ENCODE measurements around the gene SMTN.

Gene SMTN

GRCh38 chr22:31128156-31128555, 47.0 kb downstream of the SMTN start:
- Histone ChIP-seq H3K9me3 (ENCODE audit: control insufficient read depth, insufficient read depth, low read length) (no peaks in the 10 kb centered on the region), H3K36me3 (ENCODE audit: control insufficient read depth, insufficient read depth, low read length) (no peaks in the 10 kb centered on the region), H3K27me3 (ENCODE audit: control insufficient read depth, insufficient read depth, low read length) (no peaks in the 10 kb centered on the region), H3K27ac (ENCODE audit: low read length) (no peak overlapping the region), H3K4me1 (ENCODE audit: control insufficient read depth, insufficient read depth, low read length) (peaks cover 3% of the 10 kb centered on the region; the same call in 1 of the 2 replicates), H3K4me3 (ENCODE audit: low read length) (no peak overlapping the region)
- no peak for DNase-seq (ENCODE audit: low read depth, low spot score)
- no CpG with 5 or more reads among the region's 7 CpGs for WGBS (ENCODE audit: insufficient coverage, insufficient read length)

GRCh38 chr22:31130873-31131272, 49.8 kb downstream of the SMTN start:
- no peak overlapping the region for H3K27ac ChIP-seq (ENCODE audit: low read length)
- peaks cover 19% of the 10 kb centered on the region for H3K36me3 ChIP-seq (ENCODE audit: control insufficient read depth, insufficient read depth, low read length)
- WGBS (ENCODE audit: insufficient coverage, insufficient read length), result no CpG with 5 or more reads among the region's 2 CpGs
- H3K4me1 ChIP-seq (ENCODE audit: control insufficient read depth, insufficient read depth, low read length), result peaks cover 3% of the 10 kb centered on the region; the same call in 1 of the 2 replicates
- H3K4me3 ChIP-seq (ENCODE audit: low read length), result no peak overlapping the region
- DNase-seq (ENCODE audit: low read depth, low spot score), result no peak
- no peaks in the 10 kb centered on the region for H3K27me3 ChIP-seq (ENCODE audit: control insufficient read depth, insufficient read depth, low read length)
- H3K9me3 ChIP-seq (ENCODE audit: control insufficient read depth, insufficient read depth, low read length), result no peaks in the 10 kb centered on the region

- no peak overlapping the region for H3K27ac ChIP-seq (ENCODE audit: low read length)
- H3K4me3 ChIP-seq (ENCODE audit: low read length), result no peak overlapping the region
- no peaks in the 10 kb centered on the region for H3K27me3 ChIP-seq (ENCODE audit: control insufficient read depth, insufficient read depth, low read length)
- no peaks in the 10 kb centered on the region for H3K9me3 ChIP-seq (ENCODE audit: control insufficient read depth, insufficient read depth, low read length)
- H3K4me1 ChIP-seq (ENCODE audit: control insufficient read depth, insufficient read depth, low read length), result no peaks in the 10 kb centered on the region
- no peak for DNase-seq (ENCODE audit: low read depth, low spot score)
- peaks cover 28% of the 10 kb centered on the region for H3K36me3 ChIP-seq (ENCODE audit: control insufficient read depth, insufficient read depth, low read length)
- no CpG with 5 or more reads among the region's 19 CpGs for WGBS (ENCODE audit: insufficient coverage, insufficient read length)
Measured at GRCh38 chr22:31133911-31134310, 52.8 kb downstream of the SMTN start.

GRCh38 chr22:31134688-31135087, 53.6 kb downstream of the SMTN start:
- H3K36me3 ChIP-seq (ENCODE audit: control insufficient read depth, insufficient read depth, low read length), result peaks cover 28% of the 10 kb centered on the region
- H3K4me1 ChIP-seq (ENCODE audit: control insufficient read depth, insufficient read depth, low read length), result no peaks in the 10 kb centered on the region; the same call in 1 of the 2 replicates
- WGBS (ENCODE audit: insufficient coverage, insufficient read length), result no CpG with 5 or more reads among the region's 4 CpGs
- H3K4me3 ChIP-seq (ENCODE audit: low read length), result no peak overlapping the region
- DNase-seq (ENCODE audit: low read depth, low spot score), result no peak
- H3K27ac ChIP-seq (ENCODE audit: low read length), result no peak overlapping the region
- no peaks in the 10 kb centered on the region for H3K9me3 ChIP-seq (ENCODE audit: control insufficient read depth, insufficient read depth, low read length)
- H3K27me3 ChIP-seq (ENCODE audit: control insufficient read depth, insufficient read depth, low read length), result no peaks in the 10 kb centered on the region

GRCh38 chr22:31135706-31136105, 54.6 kb downstream of the SMTN start:
- DNase-seq (ENCODE audit: low read depth, low spot score), result no peak
- H3K27me3 ChIP-seq (ENCODE audit: control insufficient read depth, insufficient read depth, low read length), result no peaks in the 10 kb centered on the region
- no peak overlapping the region for H3K4me3 ChIP-seq (ENCODE audit: low read length)
- no peak overlapping the region for H3K27ac ChIP-seq (ENCODE audit: low read length)
- H3K4me1 ChIP-seq (ENCODE audit: control insufficient read depth, insufficient read depth, low read length), result peaks cover 1% of the 10 kb centered on the region
- H3K36me3 ChIP-seq (ENCODE audit: control insufficient read depth, insufficient read depth, low read length), result peaks cover 28% of the 10 kb centered on the region
- WGBS (ENCODE audit: insufficient coverage, insufficient read length), result no CpG with 5 or more reads among the region's 6 CpGs
- H3K9me3 ChIP-seq (ENCODE audit: control insufficient read depth, insufficient read depth, low read length), result no peaks in the 10 kb centered on the region

- no peak overlapping the region for H3K27ac ChIP-seq (ENCODE audit: low read length)
Measured at GRCh38 chr22:31136155-31136554, 55.0 kb downstream of the SMTN start.

GRCh38 chr22:31136711-31137110, 55.6 kb downstream of the SMTN start:
- DNase-seq (ENCODE audit: low read depth, low spot score), result no peak
- Histone ChIP-seq H3K27me3 (ENCODE audit: control insufficient read depth, insufficient read depth, low read length) (no peaks in the 10 kb centered on the region), H3K27ac (ENCODE audit: low read length) (no peak overlapping the region), H3K36me3 (ENCODE audit: control insufficient read depth, insufficient read depth, low read length) (peaks cover 28% of the 10 kb centered on the region), H3K9me3 (ENCODE audit: control insufficient read depth, insufficient read depth, low read length) (no peaks in the 10 kb centered on the region), H3K4me1 (ENCODE audit: control insufficient read depth, insufficient read depth, low read length) (peaks cover 3% of the 10 kb centered on the region), H3K4me3 (ENCODE audit: low read length) (no peak overlapping the region)
- WGBS (ENCODE audit: insufficient coverage, insufficient read length), result no CpG with 5 or more reads among the region's 16 CpGs

More at GRCh38 chr22:31136155-31136554, 55.0 kb downstream of the SMTN start:
- Histone ChIP-seq H3K9me3 (ENCODE audit: control insufficient read depth, insufficient read depth, low read length) (no peaks in the 10 kb centered on the region), H3K36me3 (ENCODE audit: control insufficient read depth, insufficient read depth, low read length) (peaks cover 28% of the 10 kb centered on the region), H3K4me3 (ENCODE audit: low read length) (no peak overlapping the region), H3K4me1 (ENCODE audit: control insufficient read depth, insufficient read depth, low read length) (peaks cover 3% of the 10 kb centered on the region), H3K27me3 (ENCODE audit: control insufficient read depth, insufficient read depth, low read length) (no peaks in the 10 kb centered on the region)
- no peak for DNase-seq (ENCODE audit: low read depth, low spot score)
- WGBS (ENCODE audit: insufficient coverage, insufficient read length), result no CpG with 5 or more reads among the region's 9 CpGs

GRCh38 chr22:31137721-31138120, 56.6 kb downstream of the SMTN start:
- Histone ChIP-seq H3K36me3 (ENCODE audit: control insufficient read depth, insufficient read depth, low read length) (peaks cover 28% of the 10 kb centered on the region), H3K4me1 (ENCODE audit: control insufficient read depth, insufficient read depth, low read length) (peaks cover 3% of the 10 kb centered on the region), H3K9me3 (ENCODE audit: control insufficient read depth, insufficient read depth, low read length) (no peaks in the 10 kb centered on the region), H3K27me3 (ENCODE audit: control insufficient read depth, insufficient read depth, low read length) (no peaks in the 10 kb centered on the region), H3K4me3 (ENCODE audit: low read length) (no peak overlapping the region), H3K27ac (ENCODE audit: low read length) (no peak overlapping the region)
- no CpG with 5 or more reads among the region's 10 CpGs for WGBS (ENCODE audit: insufficient coverage, insufficient read length)
- no peak for DNase-seq (ENCODE audit: low read depth, low spot score)

- Histone ChIP-seq H3K9me3 (ENCODE audit: control insufficient read depth, insufficient read depth, low read length) (no peaks in the 10 kb centered on the region), H3K4me1 (ENCODE audit: control insufficient read depth, insufficient read depth, low read length) (peaks cover 3% of the 10 kb centered on the region), H3K27ac (ENCODE audit: low read length) (no peak overlapping the region), H3K36me3 (ENCODE audit: control insufficient read depth, insufficient read depth, low read length) (peaks cover 28% of the 10 kb centered on the region), H3K27me3 (ENCODE audit: control insufficient read depth, insufficient read depth, low read length) (no peaks in the 10 kb centered on the region), H3K4me3 (ENCODE audit: low read length) (no peak overlapping the region)
- no peak for DNase-seq (ENCODE audit: low read depth, low spot score)
- WGBS (ENCODE audit: insufficient coverage, insufficient read length), result no CpG with 5 or more reads among the region's 10 CpGs
Measured at GRCh38 chr22:31138126-31138525, 57.0 kb downstream of the SMTN start.

GRCh38 chr22:31139066-31139465, 57.9 kb downstream of the SMTN start:
- DNase-seq (ENCODE audit: low read depth, low spot score), result no peak
- WGBS (ENCODE audit: insufficient coverage, insufficient read length), result no CpG with 5 or more reads among the region's 3 CpGs
- H3K27me3 ChIP-seq (ENCODE audit: control insufficient read depth, insufficient read depth, low read length), result no peaks in the 10 kb centered on the region
- peaks cover 3% of the 10 kb centered on the region for H3K4me1 ChIP-seq (ENCODE audit: control insufficient read depth, insufficient read depth, low read length)
- no peak overlapping the region for H3K27ac ChIP-seq (ENCODE audit: low read length)
- peaks cover 24% of the 10 kb centered on the region for H3K36me3 ChIP-seq (ENCODE audit: control insufficient read depth, insufficient read depth, low read length)
- H3K4me3 ChIP-seq (ENCODE audit: low read length), result peak overlapping the region; percentile 45; the same call in 1 of the 2 replicates
- no peaks in the 10 kb centered on the region for H3K9me3 ChIP-seq (ENCODE audit: control insufficient read depth, insufficient read depth, low read length)
